Mesenteric fat pad (tissue), 1 donor: ENCODE data around the gene TEX9. TPM values are rescaled to one million over a fixed set of nuclear protein-coding genes. Genes with fewer than 3 reads are reported as not detected.
"Not testable (repeated sequence)": the region's sequence is repeated elsewhere in the genome, so short reads cannot be mapped to it uniquely, and the experiment has no call there.

ENCODE experiments used
- DNase-seq: peaks from one replicate; pipeline ENCODE4 v3.0.0-alpha.2; 2020; ENCODE audit warnings: low spot score
- total RNA-seq: library from RNA; stranded (reverse); fragmentation: NEBNext Ultra II Directional; extraction: Animal tissue kit (Norgen Biotek cat#: 25700); gene quantifications from one replicate; pipeline ENCODE4 v1.2.1, GENCODE V29; 2021
- donor health status: DM: yes; HTN: yes; CAD: no.

Gene TEX9
- total RNA-seq, 1 donor from 2014 or later = 1.6 TPM

DNA sequence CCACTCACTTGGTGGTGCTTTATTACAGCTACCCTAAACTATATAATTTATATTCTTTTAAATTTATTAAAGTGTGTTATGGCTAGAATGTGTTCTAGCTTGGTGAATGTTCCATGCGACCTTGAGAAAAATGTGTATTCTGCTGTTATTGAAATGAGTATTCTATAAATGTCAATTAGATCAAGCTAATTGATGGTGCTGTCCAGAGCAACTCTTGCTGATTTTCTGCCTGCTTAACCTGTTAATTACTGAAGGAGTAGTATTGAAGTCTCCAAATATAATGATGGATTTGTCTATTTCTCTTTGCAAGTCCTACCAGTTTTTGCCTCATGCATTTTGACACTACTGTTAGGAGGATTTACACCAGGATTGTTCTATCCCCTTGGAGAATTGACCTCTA lies 3.2 kb upstream of the TEX9 start:
- DNase-seq = no peak

DNA sequence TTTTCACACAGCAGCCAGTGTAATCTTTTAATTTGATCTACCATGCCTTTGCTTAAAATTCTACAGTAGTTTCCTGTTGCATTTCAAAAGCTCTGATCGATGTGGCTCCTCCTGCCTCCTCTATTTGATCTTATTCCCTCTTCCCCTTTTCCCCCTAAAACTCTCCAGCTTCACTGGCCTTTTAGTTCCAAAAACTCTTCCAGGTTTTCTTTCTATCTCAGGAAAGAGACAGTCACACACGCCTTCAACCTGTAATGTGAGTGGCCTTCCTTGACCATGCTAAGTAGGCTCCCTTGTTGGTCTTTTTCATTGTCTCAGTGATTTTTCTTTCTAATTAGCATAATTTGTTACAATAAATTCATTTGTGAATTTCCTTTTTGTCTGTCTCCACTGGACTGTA lies 985 bp downstream of the TEX9 start:
- DNase-seq = no peak

DNA sequence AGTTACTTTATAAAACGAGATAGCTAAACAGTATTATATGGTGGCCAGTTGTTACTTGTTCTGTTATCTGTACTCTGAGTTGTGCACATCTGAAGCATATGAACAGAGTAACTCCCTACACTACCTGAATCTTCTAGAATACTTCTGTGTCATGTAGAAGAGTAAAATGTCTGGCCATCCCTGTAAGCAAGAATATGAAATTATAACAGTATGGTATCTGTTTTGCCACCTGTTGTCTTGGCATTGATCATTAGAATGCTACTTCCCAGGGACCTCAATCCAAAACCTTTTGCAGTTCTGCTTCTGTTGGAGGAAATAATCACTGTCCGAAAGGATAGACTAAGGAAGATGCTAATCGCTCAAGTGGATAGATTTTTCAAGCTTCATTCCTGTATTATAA lies 1.9 kb downstream of the TEX9 start:
- DNase-seq = no peak

DNA sequence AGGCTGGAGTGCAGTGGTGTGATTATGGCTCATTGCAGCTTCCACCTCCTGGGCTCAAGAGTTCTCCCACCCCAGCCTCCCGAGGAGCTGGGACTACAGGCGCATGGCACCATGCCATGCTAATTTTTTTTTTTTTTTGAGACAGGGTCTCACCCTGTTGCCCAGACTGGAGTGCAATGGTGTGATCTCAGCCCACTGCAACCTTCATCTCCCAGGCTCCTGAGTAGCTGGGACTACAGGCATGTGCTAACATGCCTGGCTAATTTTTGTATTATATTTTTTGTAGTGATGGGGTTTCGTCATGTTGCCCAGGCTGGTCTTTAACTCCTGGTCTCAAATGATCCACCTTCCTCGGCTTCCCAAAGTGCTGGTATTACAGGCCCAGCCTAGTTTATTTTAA lies 4.0 kb downstream of the TEX9 start:
- no peak for DNase-seq

- DNase-seq = no peak
Observed at GRCh38 chr15:56371495-56372147, 6.4 kb downstream of the TEX9 start.

GRCh38 chr15:56374693-56375092 lies 9.5 kb downstream of the TEX9 start:
- not testable (repeated sequence) for DNase-seq

DNA sequence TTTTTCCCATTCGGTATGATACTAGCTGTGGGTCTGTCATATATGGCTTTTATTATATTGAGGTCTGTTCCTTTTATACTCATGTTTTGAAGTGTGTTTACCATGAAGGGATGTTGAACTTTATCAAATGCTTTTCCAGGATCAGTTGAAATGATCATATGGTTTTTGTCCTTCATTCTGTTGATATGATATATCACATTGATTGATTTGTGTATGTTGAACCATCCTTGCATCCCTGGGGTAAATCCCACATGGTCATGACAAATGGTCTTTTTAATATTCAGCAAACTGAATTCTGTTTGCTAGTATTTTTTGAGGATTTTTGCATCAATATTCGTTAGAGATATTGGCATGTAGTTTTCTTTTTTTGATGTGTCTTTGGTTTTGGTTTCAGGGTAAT lies 12.6 kb downstream of the TEX9 start:
- DNase-seq = not testable (repeated sequence)

GRCh38 chr15:56383010-56383409 lies 17.8 kb downstream of the TEX9 start:
- DNase-seq = no peak

GRCh38 chr15:56385908-56386307 lies 20.7 kb downstream of the TEX9 start:
- DNase-seq = no peak

DNA sequence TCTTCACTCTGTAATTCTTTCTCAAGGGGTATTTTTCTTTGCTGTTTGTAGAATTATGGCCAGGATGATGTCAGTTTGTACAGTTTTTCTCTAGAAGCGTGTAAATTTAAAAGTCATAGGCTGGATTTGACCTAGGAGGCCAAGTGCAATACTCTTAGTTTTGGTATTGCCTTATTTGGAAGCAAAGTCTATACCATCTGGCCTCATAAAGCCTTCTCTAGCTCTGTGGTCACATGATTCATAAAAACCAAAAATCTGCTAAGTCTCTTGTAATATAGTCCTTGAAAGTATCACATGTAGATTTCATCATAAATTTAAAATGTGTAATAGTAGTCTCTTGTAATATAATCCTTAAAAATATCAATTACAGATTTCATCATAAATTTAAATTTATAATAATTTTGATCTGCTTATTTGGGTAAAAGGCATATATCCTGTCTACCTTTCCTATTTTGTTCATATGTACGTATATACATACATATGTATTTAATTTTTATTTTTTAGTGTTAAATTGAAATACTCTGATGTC lies 25.6 kb downstream of the TEX9 start:
- no peak for DNase-seq

GRCh38 chr15:56393277-56393676 lies 28.1 kb downstream of the TEX9 start:
- DNase-seq = no peak

DNA sequence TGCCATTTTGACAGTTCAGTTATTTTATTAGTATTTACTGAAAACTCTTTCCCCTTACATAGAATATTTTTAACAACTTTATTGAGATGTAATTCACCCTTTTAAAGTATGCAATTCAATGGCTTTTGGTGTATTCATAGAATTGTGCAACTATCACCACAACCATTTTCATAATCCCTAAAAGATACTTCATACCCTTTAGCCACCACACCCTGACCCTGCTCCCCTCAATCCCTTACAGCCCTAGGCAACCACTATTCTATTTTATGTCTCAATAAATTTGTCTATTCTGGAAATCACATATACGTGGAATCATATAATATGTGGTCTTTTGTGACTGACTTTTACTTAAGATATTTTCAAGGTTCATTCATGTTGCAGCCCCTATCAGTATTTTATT lies 29.7 kb downstream of the TEX9 start:
- no peak for DNase-seq

DNA sequence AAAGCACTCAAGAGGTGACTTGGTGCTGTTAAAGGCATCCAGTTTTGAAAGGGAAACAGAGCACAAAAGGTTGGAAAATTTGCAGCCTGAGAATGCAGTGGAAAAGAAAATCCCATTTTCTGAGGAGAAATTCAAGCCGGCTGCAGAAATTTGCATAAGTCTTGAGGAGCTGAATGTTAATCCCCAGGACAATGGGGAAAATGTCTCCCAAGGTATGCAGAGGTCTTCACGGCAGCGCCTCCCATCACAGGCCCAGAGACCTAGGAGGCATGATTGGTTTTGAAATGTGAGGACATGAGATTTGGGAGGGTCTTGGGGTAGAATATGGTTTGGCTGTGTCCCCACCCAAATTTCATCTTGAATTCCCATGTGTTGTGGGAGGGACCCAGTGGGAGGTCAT lies 32.1 kb downstream of the TEX9 start:
- DNase-seq = not testable (repeated sequence)

- DNase-seq = peak; percentile 79
Observed at GRCh38 chr15:56399209-56399608, 34.0 kb downstream of the TEX9 start.

DNA sequence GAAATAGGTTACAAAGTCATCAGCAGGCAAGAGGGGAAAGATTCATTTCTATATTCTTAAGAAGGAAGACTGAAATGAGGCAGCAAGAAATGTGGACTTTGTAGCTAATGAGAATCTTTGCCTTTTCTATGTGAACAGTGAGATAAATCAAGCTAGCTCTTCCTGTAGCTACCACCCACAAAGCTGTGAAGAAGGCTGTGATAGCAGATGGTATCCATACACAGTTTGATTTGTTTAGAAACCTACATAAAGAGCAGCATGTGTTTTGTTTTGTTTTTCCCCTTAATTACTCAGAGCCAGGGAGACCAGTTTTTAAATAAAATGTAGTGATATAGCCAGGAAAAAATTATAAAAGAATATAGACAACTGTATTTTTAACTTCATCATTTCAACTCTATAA lies 45.5 kb downstream of the TEX9 start:
- DNase-seq = no peak

DNA sequence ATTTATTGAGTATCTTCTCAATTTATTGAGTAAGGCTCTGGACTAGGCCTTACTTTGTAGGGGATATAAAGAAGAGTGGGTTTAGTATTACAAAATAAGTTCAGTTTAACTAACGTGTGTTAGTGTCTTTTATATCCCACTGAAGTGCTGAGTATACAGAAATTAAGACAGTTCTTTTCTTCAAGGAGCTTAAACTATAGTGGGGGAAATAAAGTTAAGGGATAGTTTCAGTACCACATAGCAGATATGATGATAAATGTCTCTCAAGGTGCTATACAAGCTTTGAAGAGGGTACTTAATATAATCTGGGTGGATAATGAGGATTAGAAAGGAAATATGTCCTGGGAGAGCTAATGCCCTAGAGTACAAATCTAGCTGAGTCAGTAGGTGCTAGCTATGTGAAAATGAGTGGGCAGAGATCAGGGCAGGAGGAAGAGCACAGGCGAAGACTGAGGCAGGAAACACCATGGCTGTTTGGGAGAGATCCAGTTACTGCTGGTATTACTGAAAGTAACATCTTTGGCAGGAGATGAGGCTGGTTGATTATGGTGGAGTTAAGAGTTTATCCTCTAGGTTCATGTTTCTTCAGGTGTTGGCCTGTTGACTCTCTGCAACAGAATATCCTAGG lies 46.0 kb downstream of the TEX9 start:
- DNase-seq = no peak

- DNase-seq = not testable (repeated sequence)
Observed at GRCh38 chr15:56413114-56413733, 48.0 kb downstream of the TEX9 start.

GRCh38 chr15:56425276-56425675 lies 60.0 kb downstream of the TEX9 start:
- no peak for DNase-seq

GRCh38 chr15:56425976-56426375 lies 60.8 kb downstream of the TEX9 start:
- DNase-seq = no peak

GRCh38 chr15:56428821-56429458 lies 63.7 kb downstream of the TEX9 start:
- DNase-seq = no peak

DNA sequence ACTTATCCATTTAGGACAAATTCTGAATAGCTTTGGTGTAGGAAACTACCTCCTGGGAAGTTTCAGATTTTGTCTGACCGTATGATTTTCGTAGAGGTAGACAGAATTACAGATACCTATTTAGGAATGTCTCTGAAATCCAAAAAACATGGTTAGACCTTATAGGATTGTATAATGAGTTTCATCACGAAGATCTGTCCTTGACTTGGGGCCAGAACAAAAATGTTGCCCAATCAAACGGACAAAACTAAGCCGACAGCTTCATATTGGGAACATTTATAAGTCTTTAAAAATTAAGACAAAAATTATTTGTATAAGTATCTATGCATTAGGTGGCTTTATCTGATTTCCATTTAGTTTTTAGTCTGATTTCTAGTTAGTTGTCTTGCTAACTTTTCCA lies 67.1 kb downstream of the TEX9 start:
- no peak for DNase-seq

GRCh38 chr15:56440214-56440770 lies 75.1 kb downstream of the TEX9 start:
- no peak for DNase-seq
